Measurements from ENCODE around the gene ATF7.

Gene ATF7

GRCh38 chr12:53533471-53533870, 92.7 kb downstream of the ATF7 start:
- in situ Hi-C loops (cut with HindIII; ENCODE audit: low sequenced_read_pairs), result loop anchor here (5.0 kb wide), 1 partner anchor 49 kb away; no protein-coding TSS in a partner anchor

- in situ Hi-C loops (cut with HindIII; ENCODE audit: low sequenced_read_pairs), result loop anchor here (5.0 kb wide), 1 partner anchor 50 kb away; no protein-coding TSS in a partner anchor
These were observed 93.4 kb downstream of the ATF7 start for GRCh38 chr12:53532524-53533445.

GRCh38 chr12:53532021-53532420, 94.2 kb downstream of the ATF7 start:
- in situ Hi-C loops (cut with HindIII; ENCODE audit: low sequenced_read_pairs), result loop anchor here (5.0 kb wide), 1 partner anchor 50 kb away; no protein-coding TSS in a partner anchor

- in situ Hi-C loops (cut with HindIII; ENCODE audit: low sequenced_read_pairs), result loop anchor here (5.0 kb wide), 1 partner anchor 51 kb away; no protein-coding TSS in a partner anchor
These were observed 95.3 kb downstream of the ATF7 start for GRCh38 chr12:53530920-53531319.

GRCh38 chr12:53530061-53530460, 96.1 kb downstream of the ATF7 start:
- in situ Hi-C loops (cut with HindIII; ENCODE audit: low sequenced_read_pairs), result loop anchor here (5.0 kb wide), 1 partner anchor 52 kb away; no protein-coding TSS in a partner anchor

- in situ Hi-C loops (cut with HindIII; ENCODE audit: low sequenced_read_pairs), result no loop called here
These were observed 101.7 kb downstream of the ATF7 start for GRCh38 chr12:53524476-53524875.

- in situ Hi-C loops (cut with HindIII; ENCODE audit: low sequenced_read_pairs), result no loop called here
These were observed 103.1 kb downstream of the ATF7 start for GRCh38 chr12:53523131-53523530.

- in situ Hi-C loops (cut with HindIII; ENCODE audit: low sequenced_read_pairs), result no loop called here
These were observed 107.8 kb downstream of the ATF7 start for GRCh38 chr12:53518381-53518780.

- in situ Hi-C loops (cut with HindIII; ENCODE audit: low sequenced_read_pairs), result no loop called here
These were observed 109.3 kb downstream of the ATF7 start for GRCh38 chr12:53516758-53517455.

GRCh38 chr12:53515291-53515680, 110.9 kb downstream of the ATF7 start:
- in situ Hi-C loops (cut with HindIII; ENCODE audit: low sequenced_read_pairs), result no loop called here

GRCh38 chr12:53514628-53515290, 111.4 kb downstream of the ATF7 start:
- in situ Hi-C loops (cut with HindIII; ENCODE audit: low sequenced_read_pairs), result loop anchor here (5.0 kb wide), 1 partner anchor 42 kb away; no protein-coding TSS in a partner anchor

- in situ Hi-C loops (cut with HindIII; ENCODE audit: low sequenced_read_pairs), result loop anchor here (5.0 kb wide), 1 partner anchor 42 kb away; no protein-coding TSS in a partner anchor
These were observed 112.3 kb downstream of the ATF7 start for GRCh38 chr12:53513712-53514410.

GRCh38 chr12:53510181-53510812, 115.9 kb downstream of the ATF7 start:
- in situ Hi-C loops (cut with HindIII; ENCODE audit: low sequenced_read_pairs), result loop anchor here (5.0 kb wide), 1 partner anchor 38 kb away; no protein-coding TSS in a partner anchor

- in situ Hi-C loops (cut with HindIII; ENCODE audit: low sequenced_read_pairs), result loop anchor here (10.0 kb wide), 1 partner anchor 164 kb away; no protein-coding TSS in a partner anchor
These were observed 117.5 kb downstream of the ATF7 start for GRCh38 chr12:53508534-53509170.

GRCh38 chr12:53507603-53507885, 118.6 kb downstream of the ATF7 start:
- in situ Hi-C loops (cut with HindIII; ENCODE audit: low sequenced_read_pairs), result loop anchor here (10.0 kb wide), 1 partner anchor 163 kb away; no protein-coding TSS in a partner anchor

- in situ Hi-C loops (cut with HindIII; ENCODE audit: low sequenced_read_pairs), result loop anchor here (10.0 kb wide), 1 partner anchor 162 kb away; no protein-coding TSS in a partner anchor
These were observed 119.1 kb downstream of the ATF7 start, which contains the start of gene NPFF for GRCh38 chr12:53506881-53507602. TSS of gene NPFF (minus strand) at chr12:53507484. CDS start at chr12:53507474, 10 bp downstream.

GRCh38 chr12:53506450-53506785, 119.8 kb downstream of the ATF7 start:
- in situ Hi-C loops (cut with HindIII; ENCODE audit: low sequenced_read_pairs), result loop anchor here (10.0 kb wide), 1 partner anchor 162 kb away; no protein-coding TSS in a partner anchor

Data from endothelial cell of hepatic sinusoid (primary cell).